ENCODE results near the gene TCP11L2.

TCP11L2 gene

GRCh38 chr12:106329231-106329982 is 26.9 kb downstream of the TCP11L2 start:
- TF ChIP-seq GATA1 (IDR thresholded peaks at IDR 0.05; ENCODE audit: low read depth, low read length) (no peak), POLR2A (IDR thresholded peaks at IDR 0.05; ENCODE audit: low read length) (no peak)
- no peak for DNase-seq

GRCh38 chr12:106331599-106331998 is 29.1 kb downstream of the TCP11L2 start:
- TF ChIP-seq POLR2A (IDR thresholded peaks at IDR 0.05; ENCODE audit: low read length) (no peak), GATA1 (IDR thresholded peaks at IDR 0.05; ENCODE audit: low read depth, low read length) (no peak)
- DNase-seq: no peak

- TF ChIP-seq GATA1 (IDR thresholded peaks at IDR 0.05; ENCODE audit: low read depth, low read length) (no peak), POLR2A (IDR thresholded peaks at IDR 0.05; ENCODE audit: low read length) (no peak)
- DNase-seq: no peak
Observed at GRCh38 chr12:106332536-106332935, 30.0 kb downstream of the TCP11L2 start.

GRCh38 chr12:106333010-106333409 is 30.5 kb downstream of the TCP11L2 start:
- TF ChIP-seq GATA1 (IDR thresholded peaks at IDR 0.05; ENCODE audit: low read depth, low read length) (no peak), POLR2A (IDR thresholded peaks at IDR 0.05; ENCODE audit: low read length) (no peak)
- DNase-seq: no peak

GRCh38 chr12:106333756-106334155 is 31.2 kb downstream of the TCP11L2 start:
- no peak for DNase-seq
- TF ChIP-seq POLR2A (IDR thresholded peaks at IDR 0.05; ENCODE audit: low read length): no peak
- TF ChIP-seq GATA1 (IDR thresholded peaks at IDR 0.05; ENCODE audit: low read depth, low read length): no peak

GRCh38 chr12:106341086-106341877 is 38.7 kb downstream of the TCP11L2 start:
- TF ChIP-seq POLR2A (IDR thresholded peaks at IDR 0.05; ENCODE audit: low read length) (no peak), GATA1 (IDR thresholded peaks at IDR 0.05; ENCODE audit: low read depth, low read length) (no peak)
- DNase-seq: no peak

GRCh38 chr12:106342397-106343213 is 40.1 kb downstream of the TCP11L2 start:
- TF ChIP-seq POLR2A (IDR thresholded peaks at IDR 0.05; ENCODE audit: low read length): no peak
- no peak for TF ChIP-seq GATA1 (IDR thresholded peaks at IDR 0.05; ENCODE audit: low read depth, low read length)
- peak in 1 of 2 experiments; percentile 14 for DNase-seq

- DNase-seq: no peak
- TF ChIP-seq POLR2A (IDR thresholded peaks at IDR 0.05; ENCODE audit: low read length): no peak
- no peak for TF ChIP-seq GATA1 (IDR thresholded peaks at IDR 0.05; ENCODE audit: low read depth, low read length)
Observed at GRCh38 chr12:106343214-106343528, 40.6 kb downstream of the TCP11L2 start.

- no peak for DNase-seq
- TF ChIP-seq POLR2A (IDR thresholded peaks at IDR 0.05; ENCODE audit: low read length) (no peak), GATA1 (IDR thresholded peaks at IDR 0.05; ENCODE audit: low read depth, low read length) (no peak)
Observed at GRCh38 chr12:106344131-106344530, 41.6 kb downstream of the TCP11L2 start.

- TF ChIP-seq POLR2A (IDR thresholded peaks at IDR 0.05; ENCODE audit: low read length) (no peak), GATA1 (IDR thresholded peaks at IDR 0.05; ENCODE audit: low read depth, low read length) (no peak)
- DNase-seq: peak; percentile 38 to 43
Observed at GRCh38 chr12:106345746-106346145, 43.2 kb downstream of the TCP11L2 start.

GRCh38 chr12:106348411-106348810 is 45.9 kb downstream of the TCP11L2 start:
- no peak for DNase-seq
- TF ChIP-seq POLR2A (IDR thresholded peaks at IDR 0.05; ENCODE audit: low read length) (no peak), GATA1 (IDR thresholded peaks at IDR 0.05; ENCODE audit: low read depth, low read length) (no peak)

- TF ChIP-seq POLR2A (IDR thresholded peaks at IDR 0.05; ENCODE audit: low read length): no peak
- TF ChIP-seq GATA1 (IDR thresholded peaks at IDR 0.05; ENCODE audit: low read depth, low read length): no peak
- no peak for DNase-seq
Observed at GRCh38 chr12:106353175-106353574, 50.6 kb downstream of the TCP11L2 start.

GRCh38 chr12:106357549-106358395 is 55.2 kb downstream of the TCP11L2 start, which contains the start of gene POLR3B:
TSS of gene POLR3B (plus strand) at chr12:106357748. CDS start at chr12:106357880, 132 bp downstream.
- TF ChIP-seq POLR2A (IDR thresholded peaks at IDR 0.05; ENCODE audit: low read length): peak; percentile 82
- TF ChIP-seq GATA1 (IDR thresholded peaks at IDR 0.05; ENCODE audit: low read depth, low read length): no peak
- peak; percentile 97 for DNase-seq
